Thyroid gland (tissue), 4 donors: ENCODE data around the gene SCN8A. TPM values are rescaled to one million over a fixed set of nuclear protein-coding genes. Genes with fewer than 3 reads are reported as not detected.

Experiments
- DNase-seq, 2 donors: peaks; one replicate each; pipeline ENCODE4 v3.0.0-alpha.2; 2019
- H3K27ac ChIP-seq, 3 donors: fragments of 200-600 bp; sonication (generic); 1 replicate in 2 of 3; 2 replicates in 1 of 3; pipeline ENCODE4 v1.5.1; 2016 to 2019; ENCODE audit warnings: mild to moderate bottlenecking in 1 of 3, moderate library complexity in 1 of 3
- H3K27me3 ChIP-seq: fragments of 200-600 bp; sonication (generic); one replicate; pipeline ENCODE4 v1.5.1; 2019
- H3K36me3 ChIP-seq, 2 donors: fragments of 200-600 bp; sonication (generic); one replicate each; pipeline ENCODE4 v1.5.1; 2016 to 2019
- H3K4me1 ChIP-seq, 2 donors: fragments of 200-600 bp; sonication (generic); one replicate each; pipeline ENCODE4 v1.5.1; 2017 to 2019
- H3K4me3 ChIP-seq, 3 donors: fragments of 200-600 bp; sonication (generic); replicated peaks in 1 of 3; 1 replicate in 2 of 3; 2 replicates in 1 of 3; pipeline ENCODE4 v1.5.1; 2016; ENCODE audit warnings: mild to moderate bottlenecking in 1 of 3
- H3K9me3 ChIP-seq: fragments of 200-600 bp; sonication (generic); one replicate; pipeline ENCODE4 v1.5.1; 2017
- CTCF ChIP-seq, 6 experiments: fragments of 200-600 bp in 3 of 6; fragments of 450-650 bp in 3 of 6; sonication (generic) in 3 of 6; IDR thresholded peaks; one replicate each; pipeline ENCODE4 v1.5.1; 2016 to 2019; ENCODE audit warnings: antibody characterized with exemption in 6 of 6, mild to moderate bottlenecking in 2 of 6, inconsistent platforms in 1 of 6, moderate library complexity in 1 of 6
- POLR2A ChIP-seq, 2 donors: fragments of 450-650 bp; IDR thresholded peaks; one replicate each; pipeline ENCODE4 v1.6.1; 2017; ENCODE audit warnings: antibody characterized with exemption in 2 of 2, mild to moderate bottlenecking in 2 of 2, moderate library complexity in 1 of 2
- WGBS, 2 donors: methylation state at CpG; one replicate each; pipeline ENCODE4 v1.1.5; 2017; 5-methylcytosine and 5-hydroxymethylcytosine counted together
- intact Hi-C: fragments of 100-400 bp; cut with DNase I; formaldehyde crosslinking; loops from one replicate; pipeline ENCODE4 v1.15.1; 2023
- total RNA-seq, 4 donors: library from RNA; depleted of rRNA; stranded (reverse); fragments of >200 nt; gene quantifications; one replicate each; pipeline ENCODE4 v1.2.3, GENCODE V29; 2016

SCN8A gene
- total RNA-seq, 4 donors from 2014 or later = 0.89 to 3.7 (median 1.3) TPM

GRCh38 chr12:51839310-51839947, 248.4 kb downstream of the SCN8A start:
- peaks cover 0 to 8% of the 10 kb centered on the region in 2 donors for H3K4me1 ChIP-seq
- intact Hi-C loops = no loop called here
- H3K27me3 ChIP-seq = no peaks in the 10 kb centered on the region
- no peaks in the 10 kb centered on the region for H3K36me3 ChIP-seq
- TF ChIP-seq CTCF (IDR thresholded peaks at IDR 0.05) (no peak), POLR2A (IDR thresholded peaks at IDR 0.05) (no peak)
- H3K9me3 ChIP-seq = no peaks in the 10 kb centered on the region
- H3K27ac ChIP-seq = no peak overlapping the region
- no peak overlapping the region for H3K4me3 ChIP-seq
- WGBS, 2 donors = 49 to 53% methylated on average over 5 of the region's 5 CpGs
- peak in 1 of 2 donors; percentile 23 for DNase-seq

- DNase-seq = no peak
- TF ChIP-seq CTCF (IDR thresholded peaks at IDR 0.05) (no peak), POLR2A (IDR thresholded peaks at IDR 0.05) (no peak)
- Histone ChIP-seq H3K27ac (no peak overlapping the region), H3K4me3 (no peak overlapping the region), H3K9me3 (no peaks in the 10 kb centered on the region), H3K27me3 (peaks cover 2% of the 10 kb centered on the region), H3K4me1 (peaks cover 0 to 8% of the 10 kb centered on the region in 2 donors), H3K36me3 (no peaks in the 10 kb centered on the region)
- WGBS, 2 donors = 61 to 95% methylated on average over 5 to 6 of the region's 6 CpGs
- intact Hi-C loops = no loop called here
Observed at GRCh38 chr12:51840966-51841365, 249.9 kb downstream of the SCN8A start.

GRCh38 chr12:51841727-51842126, 250.7 kb downstream of the SCN8A start:
- no peak overlapping the region for H3K27ac ChIP-seq
- no peak for DNase-seq
- no peaks in the 10 kb centered on the region for H3K36me3 ChIP-seq
- H3K4me1 ChIP-seq = peaks cover 0 to 14% of the 10 kb centered on the region in 2 donors
- no peak overlapping the region for H3K4me3 ChIP-seq
- TF ChIP-seq POLR2A (IDR thresholded peaks at IDR 0.05) (no peak), CTCF (IDR thresholded peaks at IDR 0.05) (no peak)
- H3K9me3 ChIP-seq = no peaks in the 10 kb centered on the region
- intact Hi-C loops = no loop called here
- peaks cover 9% of the 10 kb centered on the region for H3K27me3 ChIP-seq
- 42 to 51% methylated on average over 6 of the region's 6 CpGs for WGBS, 2 donors

GRCh38 chr12:51844854-51845253, 253.8 kb downstream of the SCN8A start:
- Histone ChIP-seq H3K9me3 (no peaks in the 10 kb centered on the region), H3K4me3 (no peak overlapping the region), H3K27me3 (peaks cover 9% of the 10 kb centered on the region), H3K27ac (no peak overlapping the region), H3K36me3 (no peaks in the 10 kb centered on the region), H3K4me1 (peaks cover 14 to 25% of the 10 kb centered on the region in 2 donors)
- intact Hi-C loops = no loop called here
- WGBS, 2 donors = 85 to 90% methylated on average over 4 of the region's 4 CpGs
- DNase-seq = no peak
- TF ChIP-seq POLR2A (IDR thresholded peaks at IDR 0.05) (no peak), CTCF (IDR thresholded peaks at IDR 0.05) (no peak)

- no peak for DNase-seq
- Histone ChIP-seq H3K27me3 (peaks cover 9% of the 10 kb centered on the region), H3K4me3 (no peak overlapping the region), H3K36me3 (no peaks in the 10 kb centered on the region), H3K9me3 (no peaks in the 10 kb centered on the region), H3K4me1 (peaks cover 14 to 30% of the 10 kb centered on the region in 2 donors), H3K27ac (no peak overlapping the region)
- intact Hi-C loops = no loop called here
- WGBS, 2 donors = 78 to 86% methylated on average over 7 of the region's 7 CpGs
- TF ChIP-seq POLR2A (IDR thresholded peaks at IDR 0.05) = no peak
- TF ChIP-seq CTCF (IDR thresholded peaks at IDR 0.05) = no peak
Observed at GRCh38 chr12:51845482-51845881, 254.4 kb downstream of the SCN8A start.
